Liver (tissue), 9 donors: ENCODE data around the gene LOXHD1. TPM values are rescaled to one million over a fixed set of nuclear protein-coding genes. Genes with fewer than 3 reads are reported as not detected.

Experiments
- DNase-seq: peaks from one replicate; pipeline ENCODE4 v3.0.0-alpha.2; 2017; ENCODE audit warnings: low spot score
- H3K27ac ChIP-seq, 2 donors: one replicate each; pipeline ENCODE4 v1.7.0; 2013; ENCODE audit warnings: inconsistent platforms in 2 of 2, low read length in 2 of 2, control low read depth in 1 of 2, low read depth in 1 of 2, mild to moderate bottlenecking in 1 of 2
- H3K27me3 ChIP-seq, 4 donors: one replicate each; pipeline versions ENCODE4 v1.6.1 to v1.7.0; 2013; ENCODE audit warnings: low read length in 3 of 4, inconsistent platforms in 1 of 4, mild to moderate bottlenecking in 1 of 4, moderate library complexity in 1 of 4; ENCODE audit not compliant: control insufficient read depth in 4 of 4, insufficient read depth in 4 of 4
- H3K36me3 ChIP-seq, 4 donors: one replicate each; pipeline versions ENCODE4 v1.6.1 to v1.7.0; 2013; ENCODE audit warnings: low read length in 3 of 4, mild to moderate bottlenecking in 3 of 4, low read depth in 1 of 4, moderate library complexity in 1 of 4; ENCODE audit not compliant: control insufficient read depth in 4 of 4, insufficient read depth in 3 of 4
- H3K4me1 ChIP-seq, 4 donors: one replicate each; pipeline versions ENCODE4 v1.6.1 to v1.7.0; 2013; ENCODE audit warnings: low read length in 3 of 4, mild to moderate bottlenecking in 3 of 4, moderate library complexity in 1 of 4; ENCODE audit not compliant: control insufficient read depth in 4 of 4, insufficient read depth in 4 of 4
- H3K4me3 ChIP-seq, 3 donors: one replicate each; pipeline versions ENCODE4 v1.6.1 to v1.7.0; 2013; ENCODE audit warnings: low read length in 3 of 3, control low read depth in 1 of 3, low read depth in 1 of 3, mild to moderate bottlenecking in 1 of 3
- H3K9ac ChIP-seq, 2 donors: one replicate each; pipeline ENCODE4 v1.7.0; 2013; ENCODE audit warnings: low read length in 2 of 2, mild to moderate bottlenecking in 2 of 2, moderate library complexity in 2 of 2, control low read depth in 1 of 2, low read depth in 1 of 2
- H3K9me3 ChIP-seq, 4 donors: one replicate each; pipeline versions ENCODE4 v1.6.1 to v1.7.0; 2013; ENCODE audit warnings: low read length in 3 of 4; ENCODE audit not compliant: control insufficient read depth in 4 of 4
- FOXA1 ChIP-seq: IDR thresholded peaks from 2 replicates; pipeline ENCODE4 v1.6.1; 2016; ENCODE audit warnings: antibody characterized with exemption
- FOXA2 ChIP-seq: IDR thresholded peaks from 2 replicates; pipeline ENCODE4 v1.6.1; 2016; ENCODE audit warnings: antibody characterized with exemption
- GABPA ChIP-seq, 2 donors: IDR thresholded peaks in 1 of 2; conservative IDR thresholded peaks in 1 of 2; 2 replicates each; pipeline ENCODE4 v1.6.1; 2016; ENCODE audit warnings: antibody characterized with exemption in 2 of 2, mild to moderate bottlenecking in 1 of 2, moderate library complexity in 1 of 2
- HNF4A ChIP-seq, 2 donors: conservative IDR thresholded peaks; 2 replicates each; pipeline ENCODE4 v1.6.1; 2016; ENCODE audit warnings: antibody characterized with exemption in 2 of 2, mild to moderate bottlenecking in 2 of 2
- JUND ChIP-seq, 2 donors: IDR thresholded peaks; 2 replicates each; pipeline ENCODE4 v1.6.1; 2016; ENCODE audit warnings: antibody characterized with exemption in 2 of 2
- RAD21 ChIP-seq, 2 donors: IDR thresholded peaks; 2 replicates each; pipeline ENCODE4 v1.6.1; 2016; ENCODE audit warnings: antibody characterized with exemption in 2 of 2, mild to moderate bottlenecking in 2 of 2
- RXRA ChIP-seq, 2 donors: IDR thresholded peaks; 2 replicates each; pipeline ENCODE4 v1.6.1; 2017 to 2018; ENCODE audit warnings: antibody characterized with exemption in 2 of 2, mild to moderate bottlenecking in 1 of 2
- SP1 ChIP-seq: IDR thresholded peaks from 2 replicates; pipeline ENCODE4 v1.6.1; 2018; ENCODE audit warnings: antibody characterized with exemption, mild to moderate bottlenecking
- TAF1 ChIP-seq: conservative IDR thresholded peaks from 2 replicates; pipeline ENCODE4 v1.6.1; 2016; ENCODE audit warnings: antibody characterized with exemption, mild to moderate bottlenecking
- YY1 ChIP-seq: IDR thresholded peaks from 2 replicates; pipeline ENCODE4 v1.6.1; 2016; ENCODE audit warnings: antibody characterized with exemption, mild to moderate bottlenecking
- WGBS: extraction: QIAGEN DNeasy Blood & Tissue Kit; methylation state at CpG from one replicate; pipeline ENCODE4 v1.1.7; 2013; 5-methylcytosine and 5-hydroxymethylcytosine counted together
- polyA plus RNA-seq, 2 donors: library from polyadenylated mRNA; stranded (reverse) in 1 of 2; unstranded in 1 of 2; fragments of 200-250 nt in 1 of 2; fragments of >200 nt in 1 of 2; fragmentation: Nextera tagmentation in 1 of 2; extraction: Ambion mirVana in 1 of 2; gene quantifications; one replicate each; pipeline versions ENCODE4 v1.2.1 to v1.2.3, GENCODE V29; 2013 to 2015
- total RNA-seq, 2 donors: library from RNA; depleted of rRNA; stranded (reverse); fragments of >200 nt; gene quantifications; one replicate each; pipeline ENCODE4 v1.2.3, GENCODE V29; 2014
- TF ChIP-seq, protein P1 (sequence below): IDR thresholded peaks from 2 replicates; pipeline ENCODE4 v1.6.1; 2016; ENCODE audit warnings: antibody characterized with exemption
- TF ChIP-seq, protein P2 (sequence below): IDR thresholded peaks from 2 replicates; pipeline ENCODE4 v1.6.1; 2016; ENCODE audit warnings: antibody characterized with exemption
- TF ChIP-seq, protein P3 (sequence below): IDR thresholded peaks from 2 replicates; pipeline ENCODE4 v1.6.1; 2016; ENCODE audit warnings: antibody characterized with exemption
- TF ChIP-seq, protein P4 (sequence below): IDR thresholded peaks from 2 replicates; pipeline ENCODE4 v1.6.1; 2016; ENCODE audit warnings: antibody characterized with exemption, mild to moderate bottlenecking
- donor health status: healthy.
- donor health status: healthy.
- donor health status: healthy.
- donor health status: healthy.
- donor health status: healthy.

LOXHD1 gene
- total and polyA plus RNA-seq, 4 donors = 0.09 to 0.25 TPM; not detected in 2

DNA sequence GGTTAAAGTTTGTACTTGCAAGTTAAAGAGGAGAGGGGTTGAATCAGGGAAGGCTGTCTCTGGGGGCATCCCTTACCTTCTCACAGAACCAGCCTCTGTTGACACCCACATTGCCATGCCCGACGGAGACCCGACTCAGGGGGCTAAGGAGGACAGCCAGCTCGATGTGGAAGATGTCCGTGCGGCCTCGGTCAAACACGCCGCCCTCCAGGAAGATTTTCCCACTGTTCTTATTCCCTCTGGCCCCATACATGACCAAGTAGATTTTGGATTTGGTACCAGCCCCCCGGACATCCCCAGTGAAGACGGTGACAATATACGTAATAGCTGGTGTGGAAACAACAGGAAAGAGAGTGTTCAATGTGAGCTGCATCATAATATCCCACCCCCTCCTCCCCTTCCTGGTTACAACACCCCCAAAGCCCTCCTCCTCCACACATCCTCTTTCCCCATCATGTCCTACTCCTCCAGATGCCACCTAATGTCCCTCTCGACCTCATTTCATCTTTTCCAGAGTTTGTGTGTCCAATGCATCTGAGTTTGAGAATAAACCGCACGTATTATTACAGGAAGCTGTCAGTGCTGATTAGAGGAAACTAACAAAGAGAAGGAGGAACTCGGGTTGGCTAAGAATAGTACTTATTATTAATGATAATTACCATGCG is 55.7 kb downstream of the LOXHD1 start:
- H3K36me3 ChIP-seq = no peaks in the 10 kb centered on the region
- no peaks in the 10 kb centered on the region for H3K9me3 ChIP-seq
- no peak overlapping the region for H3K27ac ChIP-seq
- no peak overlapping the region for H3K4me3 ChIP-seq
- H3K27me3 ChIP-seq = peaks cover 0 to 7% (median 0%) of the 10 kb centered on the region in 4 donors
- TF ChIP-seq YY1 (no peak), FOXA2 (no peak)
- no peaks in the 10 kb centered on the region for H3K4me1 ChIP-seq
- H3K9ac ChIP-seq = no peak overlapping the region
- 73% methylated on average over 17 of the region's 17 CpGs for WGBS
- no peak for DNase-seq

DNA sequence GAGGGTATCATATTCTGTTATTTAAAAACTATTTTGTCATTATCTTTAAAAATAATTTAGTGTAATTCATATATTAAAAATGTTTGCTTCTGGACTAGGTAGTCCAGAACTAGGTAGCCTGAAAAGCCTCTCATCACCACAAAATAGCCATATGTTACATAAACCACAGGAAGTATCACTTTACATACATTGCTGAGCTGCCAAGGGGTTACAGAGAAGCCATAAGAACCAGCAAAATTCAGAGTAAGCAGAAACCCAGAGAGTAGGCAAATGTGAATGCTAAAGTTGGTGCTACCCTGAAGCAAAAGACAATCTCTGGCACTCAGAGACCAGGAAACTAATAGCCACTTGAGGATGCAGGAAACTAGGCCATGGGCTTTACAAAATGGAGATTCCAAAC is 60.9 kb downstream of the LOXHD1 start:
- Histone ChIP-seq H3K9me3 (no peaks in the 10 kb centered on the region), H3K4me1 (no peaks in the 10 kb centered on the region), H3K9ac (no peak overlapping the region), H3K36me3 (no peaks in the 10 kb centered on the region), H3K4me3 (no peak overlapping the region), H3K27me3 (no peaks in the 10 kb centered on the region), H3K27ac (no peak overlapping the region)
- TF ChIP-seq SP1 (no peak), GABPA (IDR thresholded peaks at IDR 0.05 in 1 of 2, conservative IDR thresholded peaks at IDR 0.05 in 1 of 2) (no peak)
- DNase-seq = no peak

DNA sequence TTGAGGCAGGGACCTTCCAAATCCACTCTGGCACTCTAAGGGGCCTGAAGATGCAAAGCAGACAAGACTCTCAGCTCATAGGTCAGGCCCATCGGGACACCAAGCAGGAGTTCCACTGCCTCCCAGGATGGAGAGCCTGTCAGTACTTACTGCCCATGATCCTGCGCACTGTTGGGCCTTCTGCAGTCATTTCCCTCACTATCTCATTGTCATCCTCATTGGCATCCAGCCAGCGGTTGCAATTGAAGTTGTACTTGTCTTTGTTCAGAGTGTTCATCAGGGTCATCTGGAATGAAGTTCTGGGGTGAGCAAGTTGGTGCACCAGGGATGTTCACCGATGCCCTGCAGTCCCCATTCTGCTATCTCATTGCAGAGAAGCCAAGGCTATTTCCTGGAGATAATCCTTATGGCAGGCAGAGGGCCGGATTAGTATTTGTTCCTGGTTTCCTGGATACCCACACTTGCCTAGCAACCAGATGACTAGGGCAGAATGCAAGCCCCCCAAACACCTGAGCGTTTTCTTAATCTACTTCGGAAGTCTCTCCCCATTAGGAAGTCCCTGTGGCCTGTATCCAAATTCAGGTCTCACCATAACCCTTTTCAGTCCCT is 65.1 kb downstream of the LOXHD1 start:
- H3K36me3 ChIP-seq = no peaks in the 10 kb centered on the region
- no peak for DNase-seq
- no peak overlapping the region for H3K9ac ChIP-seq
- H3K27me3 ChIP-seq = no peaks in the 10 kb centered on the region
- no peaks in the 10 kb centered on the region for H3K9me3 ChIP-seq
- H3K27ac ChIP-seq = no peak overlapping the region
- H3K4me3 ChIP-seq = no peak overlapping the region
- H3K4me1 ChIP-seq = no peaks in the 10 kb centered on the region
- TF ChIP-seq, protein P1, sequence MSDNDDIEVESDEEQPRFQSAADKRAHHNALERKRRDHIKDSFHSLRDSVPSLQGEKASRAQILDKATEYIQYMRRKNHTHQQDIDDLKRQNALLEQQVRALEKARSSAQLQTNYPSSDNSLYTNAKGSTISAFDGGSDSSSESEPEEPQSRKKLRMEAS = no peak
- no peak for TF ChIP-seq JUND (IDR thresholded peaks at IDR 0.05)
- TF ChIP-seq, protein P2, sequence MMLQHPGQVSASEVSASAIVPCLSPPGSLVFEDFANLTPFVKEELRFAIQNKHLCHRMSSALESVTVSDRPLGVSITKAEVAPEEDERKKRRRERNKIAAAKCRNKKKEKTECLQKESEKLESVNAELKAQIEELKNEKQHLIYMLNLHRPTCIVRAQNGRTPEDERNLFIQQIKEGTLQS = no peak
- no peak for TF ChIP-seq RAD21 (IDR thresholded peaks at IDR 0.05)
- no peak for TF ChIP-seq TAF1
- TF ChIP-seq FOXA2 = no peak
- TF ChIP-seq, protein P3, sequence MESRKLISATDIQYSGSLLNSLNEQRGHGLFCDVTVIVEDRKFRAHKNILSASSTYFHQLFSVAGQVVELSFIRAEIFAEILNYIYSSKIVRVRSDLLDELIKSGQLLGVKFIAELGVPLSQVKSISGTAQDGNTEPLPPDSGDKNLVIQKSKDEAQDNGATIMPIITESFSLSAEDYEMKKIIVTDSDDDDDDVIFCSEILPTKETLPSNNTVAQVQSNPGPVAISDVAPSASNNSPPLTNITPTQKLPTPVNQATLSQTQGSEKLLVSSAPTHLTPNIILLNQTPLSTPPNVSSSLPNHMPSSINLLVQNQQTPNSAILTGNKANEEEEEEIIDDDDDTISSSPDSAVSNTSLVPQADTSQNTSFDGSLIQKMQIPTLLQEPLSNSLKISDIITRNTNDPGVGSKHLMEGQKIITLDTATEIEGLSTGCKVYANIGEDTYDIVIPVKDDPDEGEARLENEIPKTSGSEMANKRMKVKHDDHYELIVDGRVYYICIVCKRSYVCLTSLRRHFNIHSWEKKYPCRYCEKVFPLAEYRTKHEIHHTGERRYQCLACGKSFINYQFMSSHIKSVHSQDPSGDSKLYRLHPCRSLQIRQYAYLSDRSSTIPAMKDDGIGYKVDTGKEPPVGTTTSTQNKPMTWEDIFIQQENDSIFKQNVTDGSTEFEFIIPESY = no peak
- no peak for TF ChIP-seq FOXA1
- whole genome bisulfite sequencing = 71% methylated on average over 7 of the region's 7 CpGs

DNA sequence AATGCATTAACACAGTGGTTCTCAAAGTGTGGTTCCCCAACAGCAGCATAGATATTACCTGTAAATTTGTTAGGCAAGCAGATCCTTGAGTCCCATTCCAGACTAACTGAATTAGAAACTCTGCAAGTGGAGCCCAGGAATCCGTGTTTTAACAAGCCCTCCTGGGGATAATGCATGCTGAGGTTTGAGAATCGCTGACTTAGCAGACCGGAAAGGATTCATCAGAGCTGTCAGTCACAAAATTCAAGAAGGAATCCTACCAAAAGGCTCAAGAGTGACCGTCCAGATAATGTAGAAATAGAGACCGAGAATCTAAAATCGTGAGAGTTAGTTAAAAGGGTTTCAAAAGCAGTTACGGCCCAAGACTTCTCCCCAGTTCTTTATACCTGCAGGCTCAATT is 66.9 kb downstream of the LOXHD1 start:
- Histone ChIP-seq H3K9ac (no peak overlapping the region), H3K4me3 (no peak overlapping the region), H3K36me3 (no peaks in the 10 kb centered on the region), H3K27me3 (no peaks in the 10 kb centered on the region), H3K9me3 (no peaks in the 10 kb centered on the region), H3K27ac (no peak overlapping the region), H3K4me1 (no peaks in the 10 kb centered on the region)
- 63% methylated on average over 7 of the region's 7 CpGs for WGBS
- no peak for DNase-seq
- TF ChIP-seq RAD21 (IDR thresholded peaks at IDR 0.05) (no peak), JUND (IDR thresholded peaks at IDR 0.05) (no peak), YY1 (no peak), TAF1 (no peak), FOXA1 (no peak), RXRA (IDR thresholded peaks at IDR 0.05) (no peak), HNF4A (conservative IDR thresholded peaks at IDR 0.05) (no peak), FOXA2 (no peak)
- TF ChIP-seq, protein P4, sequence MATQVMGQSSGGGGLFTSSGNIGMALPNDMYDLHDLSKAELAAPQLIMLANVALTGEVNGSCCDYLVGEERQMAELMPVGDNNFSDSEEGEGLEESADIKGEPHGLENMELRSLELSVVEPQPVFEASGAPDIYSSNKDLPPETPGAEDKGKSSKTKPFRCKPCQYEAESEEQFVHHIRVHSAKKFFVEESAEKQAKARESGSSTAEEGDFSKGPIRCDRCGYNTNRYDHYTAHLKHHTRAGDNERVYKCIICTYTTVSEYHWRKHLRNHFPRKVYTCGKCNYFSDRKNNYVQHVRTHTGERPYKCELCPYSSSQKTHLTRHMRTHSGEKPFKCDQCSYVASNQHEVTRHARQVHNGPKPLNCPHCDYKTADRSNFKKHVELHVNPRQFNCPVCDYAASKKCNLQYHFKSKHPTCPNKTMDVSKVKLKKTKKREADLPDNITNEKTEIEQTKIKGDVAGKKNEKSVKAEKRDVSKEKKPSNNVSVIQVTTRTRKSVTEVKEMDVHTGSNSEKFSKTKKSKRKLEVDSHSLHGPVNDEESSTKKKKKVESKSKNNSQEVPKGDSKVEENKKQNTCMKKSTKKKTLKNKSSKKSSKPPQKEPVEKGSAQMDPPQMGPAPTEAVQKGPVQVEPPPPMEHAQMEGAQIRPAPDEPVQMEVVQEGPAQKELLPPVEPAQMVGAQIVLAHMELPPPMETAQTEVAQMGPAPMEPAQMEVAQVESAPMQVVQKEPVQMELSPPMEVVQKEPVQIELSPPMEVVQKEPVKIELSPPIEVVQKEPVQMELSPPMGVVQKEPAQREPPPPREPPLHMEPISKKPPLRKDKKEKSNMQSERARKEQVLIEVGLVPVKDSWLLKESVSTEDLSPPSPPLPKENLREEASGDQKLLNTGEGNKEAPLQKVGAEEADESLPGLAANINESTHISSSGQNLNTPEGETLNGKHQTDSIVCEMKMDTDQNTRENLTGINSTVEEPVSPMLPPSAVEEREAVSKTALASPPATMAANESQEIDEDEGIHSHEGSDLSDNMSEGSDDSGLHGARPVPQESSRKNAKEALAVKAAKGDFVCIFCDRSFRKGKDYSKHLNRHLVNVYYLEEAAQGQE = no peak
- TF ChIP-seq, protein P1 = no peak
